H1 (cell line): ENCODE measurements around the gene RNF224. TPM values are rescaled to one million over a fixed set of nuclear protein-coding genes. Genes with fewer than 3 reads are reported as not detected.

Experiments used
- CTCF ChIA-PET: fragments of 300-600 bp; sonication (Branson Sonifier 250); formaldehyde crosslinking; loops from one replicate; lab custom pipeline; 2021; ENCODE audit not compliant: partially characterized antibody; lab: Charles Lee
- POLR2A ChIA-PET: fragments of 300-600 bp; sonication (Branson Sonifier 250); formaldehyde crosslinking; loops from one replicate; lab custom pipeline; 2021; ENCODE audit warnings: inconsistent platforms; ENCODE audit not compliant: partially characterized antibody; lab: Charles Lee
- DNase-seq, 2 experiments: peaks; one replicate each; pipeline versions ENCODE4 v3.0.0 to v3.0.0-alpha.2; 2010 to 2022; ENCODE audit warnings: low spot score in 2 of 2, low read depth in 1 of 2, mixed read lengths in 1 of 2
- FAIRE-seq: peaks from 2 replicates; lab custom pipeline; 2011; peaks lifted over from hg19 to GRCh38; lab: Jason Lieb, UNC
- H2AFZ ChIP-seq: 2 replicates; pipeline ENCODE4 v1.8.1; 2012; ENCODE audit warnings: low read length, inconsistent platforms
- H2AK5ac ChIP-seq: 2 replicates; pipeline ENCODE4 v1.6.1; 2013; ENCODE audit warnings: low read depth, low read length
- H2BK120ac ChIP-seq: replicated peaks from 2 replicates; pipeline ENCODE3; 2013; ENCODE audit warnings: low read depth, low read length, inconsistent platforms
- H2BK12ac ChIP-seq: 2 replicates; pipeline ENCODE4 v1.6.1; 2013; ENCODE audit warnings: low read depth, low read length
- H2BK15ac ChIP-seq: 2 replicates; pipeline ENCODE4 v1.6.1; 2013; ENCODE audit warnings: low read length
- H2BK20ac ChIP-seq: 2 replicates; pipeline ENCODE4 v1.6.1; 2013; ENCODE audit warnings: low read length
- H2BK5ac ChIP-seq: 2 replicates; pipeline ENCODE4 v1.6.1; 2013; ENCODE audit warnings: low read depth, low read length
- H3K14ac ChIP-seq: 2 replicates; pipeline ENCODE4 v1.6.1; 2013; ENCODE audit warnings: inconsistent platforms; ENCODE audit not compliant: insufficient read length
- H3K18ac ChIP-seq: 2 replicates; pipeline ENCODE4 v1.6.1; 2013; ENCODE audit warnings: low read length; ENCODE audit errors: extremely low read depth
- H3K23ac ChIP-seq: 2 replicates; pipeline ENCODE4 v1.6.1; 2013; ENCODE audit warnings: inconsistent platforms; ENCODE audit not compliant: insufficient read length
- H3K23me2 ChIP-seq: 2 replicates; pipeline ENCODE4 v1.6.1; 2013; ENCODE audit warnings: low read depth, low read length
- H3K27ac ChIP-seq: 2 replicates; pipeline ENCODE4 v1.6.1; 2011; ENCODE audit warnings: low read depth, low read length, inconsistent platforms
- H3K27me3 ChIP-seq, 4 experiments: replicated peaks in 1 of 4; 1 replicate in 1 of 4; 2 replicates in 3 of 4; pipeline versions ENCODE4 v1.6.1 to v1.8.1; 2011 to 2013; ENCODE audit warnings: low read length in 3 of 4, mild to moderate bottlenecking in 3 of 4, inconsistent platforms in 2 of 4, mixed read lengths in 2 of 4, moderate library complexity in 1 of 4; ENCODE audit not compliant: control insufficient read depth in 3 of 4, insufficient read depth in 3 of 4; ENCODE audit errors: extremely low read depth in 1 of 4
- H3K36me3 ChIP-seq, 4 experiments: 2 replicates each; pipeline versions ENCODE4 v1.6.1 to v1.8.1; 2011 to 2013; ENCODE audit warnings: mild to moderate bottlenecking in 4 of 4, low read length in 3 of 4, moderate library complexity in 2 of 4, control low read depth in 1 of 4, inconsistent platforms in 1 of 4; ENCODE audit not compliant: insufficient read depth in 4 of 4, control insufficient read depth in 2 of 4
- H3K4ac ChIP-seq: replicated peaks from 2 replicates; pipeline ENCODE3; 2013; ENCODE audit warnings: low read length, low read depth, mixed read lengths, inconsistent platforms; ENCODE audit not compliant: insufficient read length
- H3K4me1 ChIP-seq, 4 experiments: replicated peaks in 1 of 4; 1 replicate in 1 of 4; 2 replicates in 3 of 4; pipeline versions ENCODE4 v1.6.1 to v1.8.1; 2011 to 2013; ENCODE audit warnings: low read length in 3 of 4, inconsistent platforms in 2 of 4, mixed read lengths in 1 of 4; ENCODE audit not compliant: insufficient read depth in 4 of 4, control insufficient read depth in 3 of 4
- H3K4me2 ChIP-seq, 2 experiments: 2 replicates each; pipeline versions ENCODE4 v1.6.1 to v1.8.1; 2011 to 2013; ENCODE audit warnings: low read depth in 2 of 2, low read length in 2 of 2, control low read depth in 1 of 2, inconsistent platforms in 1 of 2, mild to moderate bottlenecking in 1 of 2; ENCODE audit not compliant: insufficient read depth in 1 of 2
- H3K4me3 ChIP-seq, 4 experiments: fragments of 200-600, 300-600 bp in 1 of 4; sonication (generic), shearing (Covaris generic), sonication (Bioruptor Twin) in 1 of 4; 2 replicates each; pipeline versions ENCODE4 v1.5.1 to v1.8.1; 2011 to 2016; ENCODE audit warnings: low read length in 4 of 4, low read depth in 3 of 4, control low read depth in 2 of 4, inconsistent platforms in 2 of 4, mild to moderate bottlenecking in 2 of 4, mixed read lengths in 1 of 4, moderate library complexity in 1 of 4; ENCODE audit not compliant: insufficient read depth in 2 of 4; ENCODE audit errors: extremely low read depth in 1 of 4
- H3K56ac ChIP-seq: replicated peaks from 2 replicates; pipeline ENCODE3; 2013; ENCODE audit warnings: low read depth, mild to moderate bottlenecking, mixed read lengths, low read length, inconsistent platforms; ENCODE audit not compliant: insufficient read length
- H3K79me1 ChIP-seq: 2 replicates; pipeline ENCODE4 v1.6.1; 2013; ENCODE audit warnings: low read depth, low read length, control low read depth
- H3K79me2 ChIP-seq, 2 experiments: 2 replicates each; pipeline versions ENCODE4 v1.6.1 to v1.8.1; 2012 to 2013; ENCODE audit warnings: low read length in 2 of 2, mild to moderate bottlenecking in 2 of 2, inconsistent platforms in 1 of 2; ENCODE audit not compliant: insufficient read depth in 2 of 2, control insufficient read depth in 1 of 2
- H3K9ac ChIP-seq, 4 experiments: replicated peaks in 1 of 4; 1 replicate in 1 of 4; 2 replicates in 3 of 4; pipeline versions ENCODE4 v1.6.1 to v1.8.1; 2011 to 2013; ENCODE audit warnings: low read depth in 3 of 4, low read length in 3 of 4, control low read depth in 2 of 4, mild to moderate bottlenecking in 2 of 4, moderate library complexity in 2 of 4, inconsistent platforms in 1 of 4; ENCODE audit errors: extremely low read depth in 1 of 4
- H3K9me3 ChIP-seq, 2 experiments: 2 replicates each; pipeline versions ENCODE4 v1.6.1 to v1.8.1; 2012 to 2013; ENCODE audit warnings: mild to moderate bottlenecking in 2 of 2, moderate library complexity in 2 of 2, control low read depth in 1 of 2, inconsistent platforms in 1 of 2, low read depth in 1 of 2, low read length in 1 of 2, mixed read lengths in 1 of 2; ENCODE audit not compliant: insufficient read depth in 2 of 2
- H4K20me1 ChIP-seq, 2 experiments: replicated peaks in 1 of 2; 2 replicates each; pipeline versions ENCODE3 to v1.8.1; 2011 to 2013; ENCODE audit warnings: inconsistent platforms in 2 of 2, low read length in 2 of 2, mild to moderate bottlenecking in 1 of 2; ENCODE audit not compliant: insufficient read depth in 2 of 2, control insufficient read depth in 1 of 2
- H4K5ac ChIP-seq: 2 replicates; pipeline ENCODE4 v1.6.1; 2013; ENCODE audit warnings: low read length, low read depth, mixed read lengths, inconsistent platforms; ENCODE audit not compliant: insufficient read length
- H4K8ac ChIP-seq: 2 replicates; pipeline ENCODE4 v1.8.0; 2013; ENCODE audit warnings: mild to moderate bottlenecking, moderate library complexity, low read length, inconsistent platforms; ENCODE audit not compliant: insufficient read depth; ENCODE audit errors: extremely low read depth
- H4K91ac ChIP-seq: replicated peaks from 2 replicates; pipeline ENCODE3; 2013; ENCODE audit warnings: low read length, mixed read lengths, inconsistent platforms; ENCODE audit not compliant: insufficient read length
- GABPA ChIP-seq: IDR thresholded peaks from 2 replicates; pipeline ENCODE4 v1.6.1; 2011; ENCODE audit warnings: mild to moderate bottlenecking, low read length, moderate library complexity, borderline replicate concordance; ENCODE audit not compliant: insufficient read depth
- HDAC6 ChIP-seq: IDR thresholded peaks from one replicate; pipeline ENCODE4 v1.7.1; 2012; ENCODE audit warnings: low read depth, mild to moderate bottlenecking, inconsistent platforms, low read length, moderate library complexity
- PHF8 ChIP-seq: fragments of 200-600 bp; sonication (generic); conservative IDR thresholded peaks from 2 replicates; pipeline ENCODE4 v1.7.1; 2012; ENCODE audit warnings: low read depth, mild to moderate bottlenecking, inconsistent platforms, low read length, moderate library complexity
- SP2 ChIP-seq: IDR thresholded peaks from 2 replicates; pipeline ENCODE4 v1.6.1; 2012; ENCODE audit warnings: mild to moderate bottlenecking, low read length, inconsistent platforms
- SUZ12 ChIP-seq: fragments of 200-600 bp; sonication (generic); IDR thresholded peaks from 2 replicates; pipeline ENCODE4 v1.6.1; 2012; ENCODE audit warnings: mild to moderate bottlenecking, inconsistent platforms, low read length, moderate library complexity, mixed read lengths
- WGBS, 2 experiments: shearing (Covaris generic) in 1 of 2; methylation state at CpG; one replicate each; pipeline versions ENCODE4 v1.1.6 to v1.1.7; 2013 to 2015; ENCODE audit warnings: low lambda C conversion rate in 2 of 2, mixed read lengths in 2 of 2, inconsistent platforms in 1 of 2, low coverage in 1 of 2, missing lambda C conversion rate in 1 of 2; ENCODE audit not compliant: insufficient replicate concordance in 2 of 2, insufficient coverage in 1 of 2, insufficient read length in 1 of 2; ENCODE audit errors: extremely low coverage in 1 of 2, missing lambda C conversion rate in 1 of 2; 5-methylcytosine and 5-hydroxymethylcytosine counted together
- polyA plus RNA-seq, 7 experiments: library from polyadenylated mRNA; depleted of rRNA in 3 of 7; stranded (reverse) in 5 of 7; unstranded in 2 of 7; fragments of >200 nt in 5 of 7; fragments of 200-250 nt in 2 of 7; gene quantifications; 1 replicate in 5 of 7; 2 replicates in 1 of 7; 4 replicates in 1 of 7; pipeline versions ENCODE4 v1.2.1 to v1.2.3, GENCODE V29; 2011 to 2013; ENCODE audit warnings: missing spikeins in 2 of 7, mixed read lengths in 2 of 7
- total RNA-seq: library from RNA; stranded (reverse); fragmentation: NEBNext Ultra II Directional; extraction: Animal tissue kit (Norgen Biotek cat#: 25700); gene quantifications from 2 replicates; pipeline ENCODE4 v1.2.1, GENCODE V29; 2021

Gene RNF224
- total and polyA plus RNA-seq, 2 of the 8 experiments (the other 6 are each of a cell fraction or from before 2014, with no cell fraction given) = 0.24 TPM; not detected in 1

GRCh38 chr9:137221506-137222111 is 5.7 kb upstream of the RNF224 start:
- Histone ChIP-seq H3K36me3 (peaks cover 0 to 2% (median 0%) of the 10 kb centered on the region in 4 experiments; a peak in 2 of 8 replicates), H2BK20ac (no peak overlapping the region), H3K9ac (no peak overlapping the region), H3K23ac (no peak overlapping the region), H3K4me3 (peak overlapping the region; percentile 32 to 67 (median 48)), H3K14ac (no peak overlapping the region), H3K18ac (peak overlapping the region; percentile 87), H3K79me2 (no peaks in the 10 kb centered on the region), H2BK15ac (no peak overlapping the region), H2BK5ac (no peak overlapping the region; the same call in 1 of the 2 replicates), H3K56ac (no peak overlapping the region), H4K91ac (no peak overlapping the region), H4K5ac (no peak overlapping the region), H3K79me1 (no peaks in the 10 kb centered on the region), H3K4me2 (peak overlapping the region; percentile 77 to 82), H3K23me2 (peaks cover 18% of the 10 kb centered on the region; the same call in 1 of the 2 replicates), H2BK12ac (no peak overlapping the region), H2AK5ac (no peak overlapping the region), H3K4ac (no peak overlapping the region), H2BK120ac (no peak overlapping the region), H4K20me1 (peaks cover 0 to 7% of the 10 kb centered on the region in 2 experiments), H2AFZ (no peak overlapping the region), H3K27me3 (no peaks in the 10 kb centered on the region; a peak in 2 of 7 replicates), H4K8ac (no peak overlapping the region; the same call in 1 of the 2 replicates), H3K4me1 (peaks cover 0 to 18% (median 12%) of the 10 kb centered on the region in 4 experiments; a peak in 5 of 7 replicates), H3K9me3 (no peaks in the 10 kb centered on the region), H3K27ac (no peak overlapping the region)
- peak in 1 of 2 experiments; percentile 77 for DNase-seq
- FAIRE-seq = no peak
- WGBS, 2 experiments = no CpG with 5 or more reads among the region's 61 CpGs
- POLR2A ChIA-PET = interaction anchor here (1.1 to 69.9 kb wide), 4 partner anchors 14 to 82 kb away, joined by 3 to 1462 read pairs (median 106); partner anchors contain the start of genes ANAPC2, NDOR1, NELFB and SSNA1
- CTCF ChIA-PET = interaction anchor here (0.6 to 20.2 kb wide), 8 partner anchors 11 to 196 kb away, joined by 3 to 204 read pairs (median 4); partner anchors contain the start of genes ANAPC2, SSNA1 and TUBB4B
- TF ChIP-seq SP2 (no peak), GABPA (peak; percentile 59), PHF8 (0 out of 2 replicates have a peak, but pooled peaks have one; percentile 10), HDAC6 (no peak), SUZ12 (no peak)
